DND-41 (cell line): Measurements from ENCODE around the gene FASN.

ENCODE experiments used
- ATAC-seq: fragments of 200-7000 bp; cut with Tn5 transposase; 3 replicates; pipeline ENCODE4 v1.9.1; 2021; ENCODE audit warnings: low read depth; ENCODE audit not compliant: insufficient read depth
- DNase-seq: peaks from one replicate; pipeline ENCODE4 v3.0.0-alpha.2; 2020
- H2AFZ ChIP-seq: 2 replicates; pipeline ENCODE4 v1.6.0; 2012; ENCODE audit warnings: low read depth, low read length
- H3K27ac ChIP-seq: 2 replicates; pipeline ENCODE4 v1.5.1; 2012; ENCODE audit warnings: low read length, inconsistent platforms
- H3K27me3 ChIP-seq: fragments of 200-600 bp; sonication (generic); 2 replicates; pipeline ENCODE4 v1.6.0; 2012; ENCODE audit warnings: low read length, mild to moderate bottlenecking, inconsistent platforms; ENCODE audit not compliant: insufficient read depth, poor library complexity
- H3K36me3 ChIP-seq: 2 replicates; pipeline ENCODE4 v1.5.1; 2012; ENCODE audit warnings: low read length, inconsistent platforms; ENCODE audit not compliant: insufficient read depth
- H3K4me1 ChIP-seq: 2 replicates; pipeline ENCODE4 v1.5.1; 2012; ENCODE audit warnings: mild to moderate bottlenecking, low read length; ENCODE audit not compliant: insufficient read depth
- H3K4me2 ChIP-seq: 2 replicates; pipeline ENCODE4 v1.6.0; 2012; ENCODE audit warnings: mild to moderate bottlenecking, moderate library complexity, low read length, inconsistent platforms; ENCODE audit not compliant: insufficient read depth
- H3K4me3 ChIP-seq, 2 experiments: fragments of 200-600 bp in 1 of 2; shearing (Covaris generic) in 1 of 2; 2 replicates each; pipeline ENCODE4 v1.5.1; 2012 to 2016; ENCODE audit warnings: inconsistent platforms in 2 of 2, low read length in 2 of 2, mild to moderate bottlenecking in 2 of 2, low read depth in 1 of 2, moderate library complexity in 1 of 2
- H3K79me2 ChIP-seq: 2 replicates; pipeline ENCODE4 v1.6.0; 2012; ENCODE audit warnings: low read length, inconsistent platforms; ENCODE audit not compliant: insufficient read depth
- H3K9ac ChIP-seq: 2 replicates; pipeline ENCODE4 v1.6.0; 2012; ENCODE audit warnings: low read depth, mild to moderate bottlenecking, inconsistent platforms, low read length, moderate library complexity
- H3K9me3 ChIP-seq: 2 replicates; pipeline ENCODE4 v1.5.1; 2012; ENCODE audit warnings: low read length, moderate library complexity, mild to moderate bottlenecking, inconsistent platforms; ENCODE audit not compliant: insufficient read depth, severe bottlenecking
- H4K20me1 ChIP-seq: 2 replicates; pipeline ENCODE4 v1.6.0; 2012; ENCODE audit warnings: low read length; ENCODE audit not compliant: insufficient read depth
- EZH2 ChIP-seq: IDR thresholded peaks from 3 replicates; pipeline ENCODE4 v1.6.1; 2012; ENCODE audit warnings: borderline replicate concordance, low read depth, mild to moderate bottlenecking, moderate library complexity, low read length, inconsistent platforms; ENCODE audit not compliant: severe bottlenecking
- TF ChIP-seq, protein P1 (sequence below): IDR thresholded peaks from 2 replicates; pipeline ENCODE4 v1.5.1; 2012; ENCODE audit warnings: borderline replicate concordance, low read length, moderate library complexity, mild to moderate bottlenecking; ENCODE audit not compliant: poor library complexity, severe bottlenecking; ENCODE audit errors: extremely low read depth

Gene FASN

DNA sequence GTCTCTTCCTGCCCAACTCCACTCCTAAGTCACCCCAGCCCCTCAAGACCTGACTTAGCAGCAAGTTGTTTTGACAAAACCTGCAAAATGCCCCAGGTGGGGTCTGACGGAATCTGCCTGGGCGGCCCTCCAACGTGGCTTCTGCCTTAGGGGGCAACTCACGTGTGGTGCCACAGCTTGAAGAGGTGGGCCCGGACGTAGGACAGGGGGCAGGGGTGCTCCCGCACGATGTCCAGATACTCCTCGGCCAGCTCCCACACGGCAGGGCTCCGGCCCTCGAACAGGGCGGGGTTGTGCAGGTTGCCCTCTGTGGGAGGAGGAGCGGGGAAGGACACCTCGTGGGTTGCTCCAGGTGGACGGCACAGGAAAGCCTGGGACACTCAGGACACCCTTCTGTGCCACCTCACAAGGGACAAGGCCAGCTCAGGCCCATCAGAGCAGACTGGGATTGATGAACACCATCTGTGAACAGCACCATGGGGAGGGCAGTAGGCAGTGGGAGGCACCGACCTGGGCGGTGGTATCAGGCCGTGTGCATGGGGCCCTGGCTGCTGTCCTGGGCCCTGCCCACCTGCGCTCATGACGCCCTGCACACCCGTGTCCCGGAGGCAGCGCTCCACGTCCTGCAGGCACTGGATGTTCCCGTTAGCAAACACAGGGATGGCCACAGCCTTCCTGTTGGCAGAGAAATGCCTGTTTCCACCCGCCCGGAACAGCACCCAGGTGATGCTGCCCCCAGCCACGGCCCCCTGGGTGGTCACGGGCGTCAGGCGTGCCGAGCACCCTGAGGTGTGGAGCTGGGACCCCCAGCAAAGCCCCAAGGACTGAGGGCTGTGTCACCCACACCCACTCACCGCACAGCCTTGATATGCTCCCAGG, 36.8 kb downstream of the FASN start:
- Histone ChIP-seq H3K9ac (no peak overlapping the region), H4K20me1 (peaks cover 65% of the 10 kb centered on the region)

DNA sequence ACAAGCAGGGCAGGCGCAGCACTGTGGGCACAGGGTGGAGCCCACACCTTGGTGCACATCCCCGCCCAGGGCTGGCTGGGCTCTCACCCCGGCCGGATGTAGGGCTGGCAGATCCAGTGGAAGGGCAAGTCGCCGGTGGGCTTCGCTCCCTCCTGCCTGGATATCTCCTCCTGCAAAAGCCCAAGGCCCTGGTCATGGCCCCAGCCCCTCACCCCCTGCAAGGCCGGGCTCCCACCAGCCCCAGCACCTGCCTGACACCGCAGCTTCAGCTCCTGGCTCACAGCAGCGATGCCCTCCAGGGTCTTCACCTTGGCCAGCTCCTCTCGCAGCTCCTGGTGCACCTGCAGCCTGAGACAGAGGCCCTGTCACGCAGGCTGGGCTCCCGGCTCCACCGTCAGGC, 37.4 kb downstream of the FASN start:
- Histone ChIP-seq H2AFZ (no peak overlapping the region), H3K4me1 (peaks cover 31% of the 10 kb centered on the region), H3K9me3 (no peaks in the 10 kb centered on the region), H3K27ac (no peak overlapping the region), H3K4me2 (no peak overlapping the region), H3K9ac (no peak overlapping the region), H4K20me1 (peaks cover 72% of the 10 kb centered on the region), H3K4me3 (no peak overlapping the region), H3K36me3 (peaks cover 92% of the 10 kb centered on the region), H3K79me2 (peaks cover 25% of the 10 kb centered on the region), H3K27me3 (no peaks in the 10 kb centered on the region)
- DNase-seq (peak; percentile 6), ATAC-seq (no peak)
- no peak for TF ChIP-seq EZH2
- TF ChIP-seq, protein P1, sequence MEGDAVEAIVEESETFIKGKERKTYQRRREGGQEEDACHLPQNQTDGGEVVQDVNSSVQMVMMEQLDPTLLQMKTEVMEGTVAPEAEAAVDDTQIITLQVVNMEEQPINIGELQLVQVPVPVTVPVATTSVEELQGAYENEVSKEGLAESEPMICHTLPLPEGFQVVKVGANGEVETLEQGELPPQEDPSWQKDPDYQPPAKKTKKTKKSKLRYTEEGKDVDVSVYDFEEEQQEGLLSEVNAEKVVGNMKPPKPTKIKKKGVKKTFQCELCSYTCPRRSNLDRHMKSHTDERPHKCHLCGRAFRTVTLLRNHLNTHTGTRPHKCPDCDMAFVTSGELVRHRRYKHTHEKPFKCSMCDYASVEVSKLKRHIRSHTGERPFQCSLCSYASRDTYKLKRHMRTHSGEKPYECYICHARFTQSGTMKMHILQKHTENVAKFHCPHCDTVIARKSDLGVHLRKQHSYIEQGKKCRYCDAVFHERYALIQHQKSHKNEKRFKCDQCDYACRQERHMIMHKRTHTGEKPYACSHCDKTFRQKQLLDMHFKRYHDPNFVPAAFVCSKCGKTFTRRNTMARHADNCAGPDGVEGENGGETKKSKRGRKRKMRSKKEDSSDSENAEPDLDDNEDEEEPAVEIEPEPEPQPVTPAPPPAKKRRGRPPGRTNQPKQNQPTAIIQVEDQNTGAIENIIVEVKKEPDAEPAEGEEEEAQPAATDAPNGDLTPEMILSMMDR = no peak

More for the DNA sequence above, 36.8 kb downstream of the FASN start:
- peaks cover 36% of the 10 kb centered on the region for H3K4me1 ChIP-seq
- TF ChIP-seq, protein P1 = no peak
- no peak for TF ChIP-seq EZH2
- H3K79me2 ChIP-seq = peaks cover 30% of the 10 kb centered on the region
- H3K9me3 ChIP-seq = no peaks in the 10 kb centered on the region
- no peak for ATAC-seq
- no peak overlapping the region for H2AFZ ChIP-seq
- H3K4me2 ChIP-seq = no peak overlapping the region
- H3K4me3 ChIP-seq = no peak overlapping the region
- no peak overlapping the region for H3K27ac ChIP-seq
- H3K27me3 ChIP-seq = no peaks in the 10 kb centered on the region
- DNase-seq = no peak
- H3K36me3 ChIP-seq = peaks cover 85% of the 10 kb centered on the region

GRCh38 chr17:82060001-82060380, 38.0 kb downstream of the FASN start:
- Histone ChIP-seq H3K27ac (no peak overlapping the region), H3K4me2 (no peak overlapping the region), H3K36me3 (peaks cover 96% of the 10 kb centered on the region), H3K4me1 (peaks cover 33% of the 10 kb centered on the region), H4K20me1 (peaks cover 76% of the 10 kb centered on the region), H3K4me3 (no peak overlapping the region), H3K9ac (no peak overlapping the region), H2AFZ (no peak overlapping the region), H3K79me2 (peaks cover 23% of the 10 kb centered on the region), H3K9me3 (no peaks in the 10 kb centered on the region), H3K27me3 (no peaks in the 10 kb centered on the region)
- ATAC-seq (no peak), DNase-seq (peak; percentile 5)
- TF ChIP-seq, protein P1 = no peak
- no peak for TF ChIP-seq EZH2
